ENCODE results near the gene AK5.

Gene AK5

DNA sequence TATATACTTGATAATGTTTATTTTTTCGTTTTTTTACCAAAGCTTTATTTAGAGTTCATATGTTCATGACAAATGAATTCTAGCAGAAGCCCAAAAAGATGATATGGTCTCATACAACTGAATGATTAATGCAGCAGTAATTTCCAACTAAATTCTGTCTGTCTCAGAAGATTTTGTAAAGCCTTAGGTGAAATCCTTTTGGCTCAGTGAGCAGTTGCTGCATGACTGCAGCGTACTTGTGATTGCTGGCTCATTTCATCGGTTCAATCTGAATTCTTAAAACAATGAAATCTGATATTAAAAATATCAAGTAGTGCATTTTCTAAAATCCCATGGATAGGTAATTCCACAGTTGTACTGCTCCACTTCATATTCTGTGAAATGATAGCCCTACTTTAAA, 73.2 kb downstream of the AK5 start:
- Mint-ChIP-seq H3K4me1 (no peaks in the 10 kb centered on the region), H3K27ac (no peak overlapping the region), H3K36me3 (ENCODE audit: low read depth) (no peaks in the 10 kb centered on the region), H3K27me3 (ENCODE audit: low read depth, poor library complexity) (no peaks in the 10 kb centered on the region), H3K4me3 (no peak overlapping the region), H3K9me3 (no peaks in the 10 kb centered on the region)
- TF ChIP-seq CTCF (IDR thresholded peaks at IDR 0.05), result no peak
- DNase-seq, result no peak

- no peaks in the 10 kb centered on the region for H3K4me1 Mint-ChIP-seq
Observed at GRCh38 chr1:77356136-77356535, 74.3 kb downstream of the AK5 start.

GRCh38 chr1:77360256-77360655, 78.4 kb downstream of the AK5 start:
- Mint-ChIP-seq H3K36me3 (ENCODE audit: low read depth) (no peaks in the 10 kb centered on the region), H3K27me3 (ENCODE audit: low read depth, poor library complexity) (peaks cover 4% of the 10 kb centered on the region), H3K9me3 (no peaks in the 10 kb centered on the region), H3K4me1 (no peaks in the 10 kb centered on the region), H3K27ac (no peak overlapping the region), H3K4me3 (no peak overlapping the region)
- DNase-seq, result no peak
- no peak for TF ChIP-seq CTCF (IDR thresholded peaks at IDR 0.05)

More at GRCh38 chr1:77356136-77356535, 74.3 kb downstream of the AK5 start:
- DNase-seq, result no peak
- Mint-ChIP-seq H3K4me3 (no peak overlapping the region), H3K9me3 (no peaks in the 10 kb centered on the region), H3K27me3 (ENCODE audit: low read depth, poor library complexity) (no peaks in the 10 kb centered on the region), H3K27ac (no peak overlapping the region), H3K36me3 (ENCODE audit: low read depth) (no peaks in the 10 kb centered on the region)
- no peak for TF ChIP-seq CTCF (IDR thresholded peaks at IDR 0.05)

- DNase-seq, result no peak
- Mint-ChIP-seq H3K27ac (no peak overlapping the region), H3K4me1 (no peaks in the 10 kb centered on the region), H3K4me3 (no peak overlapping the region), H3K9me3 (no peaks in the 10 kb centered on the region), H3K36me3 (ENCODE audit: low read depth) (no peaks in the 10 kb centered on the region), H3K27me3 (ENCODE audit: low read depth, poor library complexity) (peaks cover 4% of the 10 kb centered on the region)
- TF ChIP-seq CTCF (IDR thresholded peaks at IDR 0.05), result no peak
Observed at GRCh38 chr1:77361621-77362020, 79.8 kb downstream of the AK5 start.

DNA sequence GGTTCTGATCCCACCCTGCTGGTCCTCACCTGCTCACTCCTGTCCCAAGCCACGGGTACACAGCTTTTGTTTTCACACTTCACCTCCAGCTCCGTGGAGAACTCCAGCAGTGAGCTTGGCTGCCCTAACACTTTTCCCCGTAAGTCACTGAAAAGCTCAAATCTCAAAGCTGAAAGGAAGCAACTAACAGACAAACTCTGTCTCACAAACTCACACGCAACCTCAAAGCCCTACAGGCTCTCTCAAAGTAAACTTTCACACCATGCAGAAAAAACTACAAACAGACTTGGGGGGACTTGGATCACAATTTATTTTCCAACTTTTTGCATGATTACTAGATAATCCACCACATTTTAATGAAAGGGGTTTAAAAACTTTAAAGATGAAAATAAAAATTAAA, 88.3 kb downstream of the AK5 start:
- Mint-ChIP-seq H3K9me3 (no peaks in the 10 kb centered on the region), H3K36me3 (ENCODE audit: low read depth) (no peaks in the 10 kb centered on the region), H3K4me1 (peaks cover 5% of the 10 kb centered on the region), H3K27ac (peak overlapping the region; percentile 51), H3K4me3 (no peak overlapping the region), H3K27me3 (ENCODE audit: low read depth, poor library complexity) (no peaks in the 10 kb centered on the region)
- no peak for DNase-seq
- no peak for TF ChIP-seq CTCF (IDR thresholded peaks at IDR 0.05)

DNA sequence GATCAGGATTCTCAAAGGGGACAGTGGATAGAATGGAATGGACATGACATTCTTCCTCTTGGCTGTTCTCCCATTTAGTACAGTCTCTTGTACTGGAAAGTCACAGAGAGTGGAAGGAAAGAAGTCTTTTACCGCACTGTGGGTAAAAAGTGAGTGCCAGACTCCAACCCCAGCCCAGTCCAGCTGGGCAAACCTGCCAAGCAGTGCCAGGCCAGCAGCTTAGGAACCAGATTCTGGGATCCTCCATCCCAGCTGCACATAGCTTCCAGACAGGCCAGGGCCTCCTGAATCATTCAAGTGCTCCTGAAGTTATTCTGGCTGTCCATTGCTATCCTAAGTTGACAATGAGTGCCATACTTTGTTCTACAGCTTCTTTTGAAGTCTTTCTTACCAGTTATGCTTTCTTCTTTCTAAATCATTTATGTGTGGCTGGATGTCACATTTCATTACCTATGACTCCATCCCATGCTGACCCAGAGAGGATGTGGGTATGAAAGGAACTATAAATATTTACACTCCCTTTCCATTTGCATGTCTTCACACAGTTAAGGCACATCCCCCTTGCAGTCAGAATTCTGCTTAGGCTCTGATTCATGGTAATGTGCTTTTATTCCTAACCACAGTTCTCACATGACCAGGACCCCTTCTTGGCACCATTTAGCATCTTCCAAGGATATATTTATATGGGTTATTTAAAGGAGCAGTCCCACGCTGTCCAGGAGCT, 88.9 kb downstream of the AK5 start:
- DNase-seq, result no peak
- no peak for TF ChIP-seq CTCF (IDR thresholded peaks at IDR 0.05)
- Mint-ChIP-seq H3K4me1 (peaks cover 5% of the 10 kb centered on the region), H3K9me3 (no peaks in the 10 kb centered on the region), H3K36me3 (ENCODE audit: low read depth) (no peaks in the 10 kb centered on the region), H3K27me3 (ENCODE audit: low read depth, poor library complexity) (no peaks in the 10 kb centered on the region), H3K4me3 (no peak overlapping the region), H3K27ac (no peak overlapping the region)
